SK-N-SH treated with all-trans-retinoic acid at 6 μM for 48 hours (cell line): ENCODE data around the gene HLCS.

ENCODE experiments used
- ATAC-seq: fragments of 200-7000 bp; cut with Tn5 transposase; 3 replicates; pipeline ENCODE4 v1.9.1; 2020; ENCODE audit warnings: mild to moderate bottlenecking, moderate library complexity
- ARNTL ChIP-seq: fragments of 450-650 bp; formaldehyde crosslinking; IDR thresholded peaks from 2 replicates; pipeline ENCODE4 v1.5.0; 2020; ENCODE audit warnings: low read depth, mild to moderate bottlenecking, moderate library complexity, borderline replicate concordance
- BACH2 ChIP-seq: fragments of 250-450 bp; sonication (Bioruptor Pico); IDR thresholded peaks from 2 replicates; pipeline ENCODE4 v1.9.0; 2021; ENCODE audit warnings: mild to moderate bottlenecking, borderline replicate concordance
- CREB5 ChIP-seq: fragments of 250-450 bp; sonication (Bioruptor Pico); IDR thresholded peaks from 2 replicates; pipeline ENCODE4 v1.5.1; 2020; ENCODE audit warnings: low read depth, mild to moderate bottlenecking, moderate library complexity
- CSDC2 ChIP-seq: fragments of 250-450 bp; sonication (Bioruptor Pico); IDR thresholded peaks from 2 replicates; pipeline ENCODE4 v1.5.0; 2020; ENCODE audit warnings: mild to moderate bottlenecking, moderate library complexity
- CSRNP3 ChIP-seq: fragments of 250-450 bp; sonication (Bioruptor Pico); IDR thresholded peaks from 2 replicates; pipeline ENCODE4 v1.5.1; 2021; ENCODE audit warnings: mild to moderate bottlenecking, moderate library complexity
- ESRRG ChIP-seq: fragments of 250-450 bp; sonication (Bioruptor Pico); IDR thresholded peaks from 2 replicates; pipeline ENCODE4 v1.6.1; 2021; ENCODE audit warnings: mild to moderate bottlenecking
- GLIS3 ChIP-seq: fragments of 250-450 bp; sonication (Bioruptor Pico); IDR thresholded peaks from 2 replicates; pipeline ENCODE4 v1.5.0; 2020; ENCODE audit warnings: mild to moderate bottlenecking, moderate library complexity
- ISL1 ChIP-seq: fragments of 250-450 bp; sonication (Bioruptor Pico); IDR thresholded peaks from 2 replicates; pipeline ENCODE4 v2.1.2; 2022; ENCODE audit warnings: mild to moderate bottlenecking, moderate library complexity
- OSR1 ChIP-seq: fragments of 250-450 bp; sonication (Bioruptor Pico); IDR thresholded peaks from 2 replicates; pipeline ENCODE4 v1.8.0; 2022; ENCODE audit warnings: moderate library complexity, mild to moderate bottlenecking, inconsistent platforms
- PATZ1 ChIP-seq: fragments of 250-450 bp; sonication (Bioruptor Pico); IDR thresholded peaks from 2 replicates; pipeline ENCODE4 v1.8.0; 2020; ENCODE audit warnings: mild to moderate bottlenecking, moderate library complexity, borderline replicate concordance
- POU6F1 ChIP-seq: fragments of 250-450 bp; sonication (Bioruptor Pico); IDR thresholded peaks from 2 replicates; pipeline ENCODE4 v1.8.0; 2021; ENCODE audit warnings: low read depth, mild to moderate bottlenecking, moderate library complexity, borderline replicate concordance
- PPARA ChIP-seq: fragments of 250-450 bp; sonication (Bioruptor Pico); IDR thresholded peaks from 2 replicates; pipeline ENCODE4 v1.5.0; 2020; ENCODE audit warnings: mild to moderate bottlenecking, borderline replicate concordance
- RARB ChIP-seq: fragments of 250-450 bp; sonication (Bioruptor Pico); IDR thresholded peaks from 2 replicates; pipeline ENCODE4 v1.8.0; 2021; ENCODE audit warnings: mild to moderate bottlenecking, moderate library complexity
- SNAI2 ChIP-seq: fragments of 250-450 bp; sonication (Bioruptor Pico); IDR thresholded peaks from 2 replicates; pipeline ENCODE4 v1.5.0; 2020; ENCODE audit warnings: mild to moderate bottlenecking, moderate library complexity
- TOX ChIP-seq: fragments of 250-450 bp; sonication (Bioruptor Pico); IDR thresholded peaks from 2 replicates; pipeline ENCODE4 v1.8.0; 2021; ENCODE audit warnings: mild to moderate bottlenecking, moderate library complexity, borderline replicate concordance
- ZC3H10 ChIP-seq: fragments of 250-450 bp; sonication (Bioruptor Pico); IDR thresholded peaks from 2 replicates; pipeline ENCODE4 v1.5.1; 2021; ENCODE audit warnings: mild to moderate bottlenecking, moderate library complexity
- ZFP3 ChIP-seq: fragments of 250-450 bp; sonication (Bioruptor Pico); IDR thresholded peaks from 2 replicates; pipeline ENCODE4 v1.5.0; 2020; ENCODE audit warnings: mild to moderate bottlenecking, moderate library complexity
- ZFP30 ChIP-seq: fragments of 450-650 bp; formaldehyde crosslinking; IDR thresholded peaks from 2 replicates; pipeline ENCODE4 v1.5.0; 2022; ENCODE audit warnings: mild to moderate bottlenecking, moderate library complexity
- ZNF565 ChIP-seq: fragments of 450-650 bp; formaldehyde crosslinking; conservative IDR thresholded peaks from 2 replicates; pipeline ENCODE4 v1.5.0; 2020; ENCODE audit warnings: low read depth, mild to moderate bottlenecking, moderate library complexity
- ZNF70 ChIP-seq: fragments of 450-650 bp; formaldehyde crosslinking; IDR thresholded peaks from 2 replicates; pipeline ENCODE4 v1.5.0; 2020; ENCODE audit warnings: mild to moderate bottlenecking, moderate library complexity
- ZNF8 ChIP-seq: fragments of 450-650 bp; formaldehyde crosslinking; IDR thresholded peaks from 2 replicates; pipeline ENCODE4 v1.5.0; 2020; ENCODE audit warnings: mild to moderate bottlenecking, moderate library complexity

The HLCS gene

GRCh38 chr21:36864974-36865373 is 101.5 kb downstream of the HLCS start:
- TF ChIP-seq TOX (CRISPR knock-in tag) (no peak), ARNTL (CRISPR knock-in tag) (no peak), ESRRG (CRISPR knock-in tag) (no peak), GLIS3 (CRISPR knock-in tag) (no peak), CSRNP3 (no peak), SNAI2 (CRISPR knock-in tag) (no peak), CREB5 (CRISPR knock-in tag) (no peak), ZNF70 (CRISPR knock-in tag) (no peak)
- no peak for ATAC-seq

- no peak for ATAC-seq
- TF ChIP-seq SNAI2 (CRISPR knock-in tag) (no peak), PPARA (no peak), ARNTL (CRISPR knock-in tag) (no peak), GLIS3 (CRISPR knock-in tag) (no peak), TOX (CRISPR knock-in tag) (no peak), ESRRG (CRISPR knock-in tag) (no peak)
These were observed 103.2 kb downstream of the HLCS start for GRCh38 chr21:36863260-36863659.

GRCh38 chr21:36861595-36862323 is 104.7 kb downstream of the HLCS start:
- TF ChIP-seq ZFP30 (CRISPR knock-in tag) (no peak), PPARA (no peak), ZNF565 (no peak), SNAI2 (CRISPR knock-in tag) (no peak), ZC3H10 (CRISPR knock-in tag) (no peak), PATZ1 (CRISPR knock-in tag) (no peak), GLIS3 (CRISPR knock-in tag) (no peak), ESRRG (CRISPR knock-in tag) (no peak), OSR1 (CRISPR knock-in tag) (no peak), BACH2 (no peak), TOX (CRISPR knock-in tag) (no peak), POU6F1 (no peak), CSDC2 (CRISPR knock-in tag) (no peak), ISL1 (CRISPR knock-in tag) (no peak)
- no peak for ATAC-seq

- peak; percentile 86 for ATAC-seq
- TF ChIP-seq CSRNP3 (no peak), ZNF8 (no peak), CSDC2 (CRISPR knock-in tag) (no peak), TOX (CRISPR knock-in tag) (no peak), ZFP3 (CRISPR knock-in tag) (no peak), ZNF70 (CRISPR knock-in tag) (no peak), ARNTL (CRISPR knock-in tag) (no peak), ZNF565 (no peak), ZFP30 (CRISPR knock-in tag) (no peak), RARB (CRISPR knock-in tag) (no peak), PATZ1 (CRISPR knock-in tag) (no peak), SNAI2 (CRISPR knock-in tag) (no peak), BACH2 (no peak), POU6F1 (no peak), OSR1 (CRISPR knock-in tag) (no peak), PPARA (no peak)
These were observed 105.5 kb downstream of the HLCS start for GRCh38 chr21:36860736-36861594.
